C4-2B (cell line): ENCODE measurements around the gene SND1.

Experiments used
- CTCF ChIP-seq: fragments of 450-650 bp; conservative IDR thresholded peaks from 2 replicates; pipeline ENCODE4 v1.5.1; 2017; ENCODE audit warnings: mild to moderate bottlenecking
- ZFX ChIP-seq: fragments of 450-650 bp; IDR thresholded peaks from 2 replicates; pipeline ENCODE4 v1.6.1; 2017

GRCh38 chr7:128132426-128133069, 480.6 kb downstream of the SND1 start:
- TF ChIP-seq CTCF = no peak
- TF ChIP-seq ZFX = no peak
